HPDE6-E6E7 (cell line): ENCODE data around the gene FIGLA.

ENCODE experiments used
- DNase-seq: peaks from one replicate; pipeline ENCODE4 v3.0.0; 2011; ENCODE audit warnings: missing footprints; ENCODE audit errors: extremely low spot score

FIGLA gene, protein sequence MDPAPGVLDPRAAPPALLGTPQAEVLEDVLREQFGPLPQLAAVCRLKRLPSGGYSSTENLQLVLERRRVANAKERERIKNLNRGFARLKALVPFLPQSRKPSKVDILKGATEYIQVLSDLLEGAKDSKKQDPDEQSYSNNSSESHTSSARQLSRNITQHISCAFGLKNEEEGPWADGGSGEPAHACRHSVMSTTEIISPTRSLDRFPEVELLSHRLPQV

DNA sequence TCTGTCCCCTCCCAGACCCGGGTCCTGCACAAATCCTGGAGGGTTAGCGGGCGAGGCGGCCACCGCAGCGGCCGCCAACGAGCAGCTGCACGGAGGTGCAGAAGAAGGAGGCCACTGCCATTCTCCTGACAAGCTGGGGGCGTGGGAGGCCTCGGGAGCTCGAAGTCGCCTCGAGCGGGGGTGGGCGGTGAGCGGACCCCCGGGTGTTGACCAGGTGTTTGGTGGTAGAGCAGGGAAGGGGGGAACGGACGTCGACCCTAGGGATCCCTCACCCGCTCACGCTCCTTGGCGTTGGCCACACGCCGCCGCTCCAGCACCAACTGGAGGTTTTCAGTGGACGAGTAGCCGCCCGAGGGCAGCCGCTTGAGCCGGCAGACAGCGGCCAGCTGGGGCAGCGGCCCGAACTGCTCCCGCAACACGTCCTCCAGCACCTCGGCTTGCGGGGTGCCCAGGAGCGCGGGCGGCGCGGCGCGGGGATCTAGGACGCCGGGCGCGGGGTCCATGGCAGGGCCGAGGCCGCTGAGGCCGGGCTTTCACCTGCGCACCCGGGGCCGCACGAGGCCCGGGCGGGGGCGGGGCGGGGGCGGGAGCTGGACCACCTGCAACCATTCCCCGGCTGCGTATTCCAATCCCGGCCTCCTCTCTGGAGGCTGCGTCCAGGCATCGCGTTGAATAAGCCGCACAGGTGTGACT, at the start of gene FIGLA:
FIGLA (minus strand) TSS at position 508 of the 693 bp plus-strand sequence; CDS start at position 503, 5 bp downstream.
- no peak for DNase-seq

DNA sequence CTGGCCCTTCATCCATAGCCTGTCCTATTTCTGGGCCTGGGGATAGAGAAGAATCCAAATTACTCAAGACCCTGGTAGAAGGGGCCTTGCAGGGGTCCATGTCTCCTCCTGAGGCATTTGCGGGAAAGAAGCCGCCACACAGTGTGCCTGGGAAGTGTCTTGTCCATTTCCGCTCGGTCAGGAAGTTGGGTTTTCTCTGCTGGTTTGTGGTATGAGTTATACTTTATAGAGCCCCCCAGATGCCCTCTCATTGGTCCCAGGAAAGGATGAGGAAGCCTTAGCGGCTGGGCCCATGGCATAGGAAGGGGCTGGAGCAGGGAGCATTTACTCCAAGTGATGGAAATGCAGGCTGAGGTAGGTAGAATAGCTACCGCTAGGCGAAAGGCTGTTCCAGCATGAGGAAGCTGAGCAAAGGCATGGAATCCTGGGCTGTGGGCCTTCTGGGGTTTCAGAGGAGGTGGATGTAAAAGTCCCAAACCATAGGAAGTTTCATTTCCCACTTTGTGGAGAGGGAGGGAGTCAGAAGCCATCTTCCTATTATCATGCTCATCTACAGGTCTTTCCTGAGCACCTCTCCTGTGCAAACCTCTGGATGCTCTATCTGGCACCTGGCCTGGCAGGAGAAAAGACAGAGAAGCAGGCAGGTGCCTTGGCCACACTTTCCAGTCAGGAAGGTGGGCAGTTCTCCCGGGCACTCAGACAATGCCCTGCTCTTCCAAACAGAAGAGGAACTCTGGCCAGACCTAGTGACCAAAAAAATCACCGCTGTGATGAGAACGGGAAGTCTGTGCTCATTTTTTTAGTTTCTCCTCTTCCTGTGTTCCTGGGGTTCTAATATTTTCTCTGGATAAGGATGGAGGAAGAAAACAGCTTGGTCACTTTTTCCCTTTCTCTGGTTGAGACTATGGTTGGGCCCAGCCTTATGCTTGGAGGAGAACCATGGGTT, 47.8 kb upstream of the FIGLA start:
- DNase-seq, result no peak

DNA sequence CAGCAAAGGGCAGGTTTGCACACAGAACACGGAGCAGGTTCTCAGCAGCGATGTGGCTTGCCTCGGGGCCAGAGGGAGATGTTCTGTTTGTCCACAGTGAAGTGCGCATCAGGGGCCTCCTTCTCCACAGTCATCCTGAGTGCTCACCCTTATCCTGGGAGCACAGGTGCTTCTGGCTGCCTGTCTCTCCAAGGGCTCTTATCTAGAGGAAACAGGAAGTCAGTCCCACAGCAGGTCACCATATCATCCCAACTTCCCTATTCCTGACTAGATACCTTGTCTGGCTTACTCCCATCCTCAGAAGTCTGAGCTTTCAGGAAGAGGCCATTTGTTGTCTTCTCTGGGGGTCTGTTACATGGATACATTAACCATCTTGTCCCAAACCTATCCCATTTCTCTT, 45.2 kb upstream of the FIGLA start, which contains the start of gene CD207:
CD207 (minus strand) TSS at position 174 of the 400 bp plus-strand sequence; CDS start at position 134, 40 bp downstream.
- DNase-seq, result no peak

DNA sequence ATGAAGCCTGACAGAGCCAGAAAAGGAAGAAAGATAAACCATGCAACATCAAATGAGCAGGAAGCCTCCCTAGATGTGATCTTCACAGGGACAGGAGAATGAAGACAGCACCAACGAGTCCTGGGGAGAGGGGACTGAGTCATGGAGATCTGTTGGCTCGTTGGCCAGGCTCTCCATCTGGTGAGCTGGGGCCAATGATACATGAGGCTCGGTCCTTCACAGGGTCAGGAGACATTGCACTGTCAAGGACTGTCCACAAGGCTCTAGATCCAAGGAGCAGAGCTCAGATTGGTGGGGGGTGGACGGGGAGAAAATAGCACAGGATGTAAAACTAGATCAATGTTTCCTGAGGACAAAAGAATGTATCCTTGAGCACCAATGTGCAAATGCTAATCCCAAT, 44.4 kb upstream of the FIGLA start:
- no peak for DNase-seq

DNA sequence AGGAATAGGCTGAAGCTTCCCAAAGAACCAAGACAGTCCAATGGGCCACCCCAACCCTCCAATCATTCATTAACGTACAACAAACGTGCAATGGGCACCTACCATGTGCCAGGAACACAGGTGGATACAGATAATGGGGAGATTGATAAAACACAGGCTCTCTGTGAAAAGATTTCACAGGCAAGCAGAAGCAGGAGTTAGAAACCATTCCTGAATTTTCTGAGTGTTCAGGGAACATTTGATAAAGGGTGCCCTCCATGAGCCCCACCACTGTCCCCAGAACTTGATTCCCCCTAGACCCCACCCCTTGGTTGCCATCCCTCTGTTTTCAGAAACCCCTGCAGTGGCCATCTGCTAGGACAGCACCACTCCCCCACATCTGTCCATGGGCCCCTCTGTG, 43.7 kb upstream of the FIGLA start:
- no peak for DNase-seq

DNA sequence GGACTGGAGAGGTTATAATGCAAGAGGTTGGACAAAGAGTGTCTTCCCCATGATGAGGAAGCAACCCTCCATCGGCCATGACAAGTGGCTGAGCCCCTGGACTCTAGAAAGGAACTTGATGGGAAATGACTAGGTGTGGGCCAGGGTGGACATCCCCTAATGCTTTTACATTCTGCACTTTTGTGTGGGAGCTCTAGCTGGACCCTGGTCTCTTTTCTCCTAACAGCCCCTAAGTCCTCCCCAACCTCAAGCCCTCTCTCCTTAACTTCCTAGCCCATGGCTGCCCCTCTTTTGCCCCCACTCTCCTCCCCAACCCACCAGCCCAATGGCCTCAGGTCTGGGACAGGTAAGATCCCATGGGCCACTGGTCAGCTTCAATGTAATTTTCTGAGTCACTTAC, 42.8 kb upstream of the FIGLA start:
- DNase-seq, result no peak

DNA sequence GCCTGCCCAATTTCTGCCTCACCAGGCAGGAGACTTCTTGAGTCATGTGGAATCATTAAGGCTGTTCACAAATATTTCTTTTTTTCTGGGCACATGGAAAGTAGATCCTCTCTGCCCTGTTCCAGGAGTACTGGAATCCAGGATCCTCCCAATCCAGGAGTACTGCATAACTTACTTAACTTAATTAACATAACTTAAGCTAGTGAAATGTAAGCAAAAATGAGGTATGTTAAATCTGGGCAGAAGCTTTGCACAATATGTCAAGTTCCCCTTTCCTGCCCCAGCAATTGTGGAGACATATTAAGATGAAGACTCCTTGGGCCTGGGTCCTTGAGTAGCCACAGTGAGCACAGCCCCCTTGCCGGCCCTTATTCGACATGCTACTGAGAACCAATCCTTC, 41.9 kb upstream of the FIGLA start:
- DNase-seq, result no peak

DNA sequence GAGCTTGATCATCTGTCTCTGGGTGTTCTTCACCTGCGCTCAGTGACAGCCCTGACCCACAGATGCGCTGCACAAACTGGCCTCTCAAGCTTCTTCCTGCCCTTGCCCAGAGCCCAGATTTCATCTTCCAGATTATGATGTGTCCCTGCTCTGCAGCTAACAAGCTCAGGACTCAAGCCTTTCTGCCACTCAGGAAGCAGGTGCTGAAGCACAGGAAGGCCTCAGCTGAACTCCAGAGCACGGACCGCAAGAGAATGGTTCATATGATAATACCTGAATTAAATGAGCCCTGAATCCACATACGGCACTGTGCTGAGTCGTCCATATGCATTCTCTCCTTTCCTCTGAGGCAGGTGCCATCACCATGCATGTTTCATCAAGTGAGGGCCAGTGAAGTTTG, 41.4 kb upstream of the FIGLA start:
- DNase-seq, result no peak

DNA sequence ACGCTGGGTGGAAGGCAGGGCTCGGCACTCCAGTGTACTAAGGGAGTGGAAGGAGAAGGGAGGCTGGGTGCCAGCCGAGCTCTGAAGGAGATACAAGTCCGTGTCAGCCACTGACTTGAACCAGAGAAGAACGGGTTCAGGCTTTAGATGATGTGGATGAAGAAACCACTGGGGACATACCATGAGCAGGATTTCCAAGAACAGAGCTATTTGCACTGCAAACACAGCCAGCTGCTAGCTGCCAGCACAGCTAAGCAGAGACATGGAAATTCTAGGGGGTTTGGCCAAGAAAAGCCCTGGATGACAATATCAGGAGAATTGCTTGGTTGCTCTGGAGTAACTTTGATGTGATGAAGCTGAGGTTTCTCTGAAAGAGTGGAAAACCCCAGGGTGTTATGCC, 39.9 kb upstream of the FIGLA start:
- no peak for DNase-seq

DNA sequence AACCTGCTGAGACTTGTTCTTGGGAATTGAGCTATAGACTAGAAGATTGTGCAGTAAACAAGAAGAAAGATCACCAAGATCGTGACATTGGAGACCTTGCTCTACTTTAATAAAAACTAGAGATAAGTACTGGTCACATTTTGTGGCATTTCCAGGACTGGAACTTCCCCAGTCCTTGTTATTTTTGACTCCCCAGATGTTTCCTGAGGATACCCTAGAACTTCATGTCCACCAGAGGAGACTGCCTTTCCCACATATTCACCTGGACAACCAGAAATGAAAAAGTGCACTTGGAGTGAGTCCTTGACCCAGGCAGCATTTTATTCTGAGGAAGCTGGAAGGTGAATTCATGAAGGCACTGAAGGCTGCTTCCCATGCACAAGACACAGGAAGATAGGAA, 39.5 kb upstream of the FIGLA start:
- no peak for DNase-seq

DNA sequence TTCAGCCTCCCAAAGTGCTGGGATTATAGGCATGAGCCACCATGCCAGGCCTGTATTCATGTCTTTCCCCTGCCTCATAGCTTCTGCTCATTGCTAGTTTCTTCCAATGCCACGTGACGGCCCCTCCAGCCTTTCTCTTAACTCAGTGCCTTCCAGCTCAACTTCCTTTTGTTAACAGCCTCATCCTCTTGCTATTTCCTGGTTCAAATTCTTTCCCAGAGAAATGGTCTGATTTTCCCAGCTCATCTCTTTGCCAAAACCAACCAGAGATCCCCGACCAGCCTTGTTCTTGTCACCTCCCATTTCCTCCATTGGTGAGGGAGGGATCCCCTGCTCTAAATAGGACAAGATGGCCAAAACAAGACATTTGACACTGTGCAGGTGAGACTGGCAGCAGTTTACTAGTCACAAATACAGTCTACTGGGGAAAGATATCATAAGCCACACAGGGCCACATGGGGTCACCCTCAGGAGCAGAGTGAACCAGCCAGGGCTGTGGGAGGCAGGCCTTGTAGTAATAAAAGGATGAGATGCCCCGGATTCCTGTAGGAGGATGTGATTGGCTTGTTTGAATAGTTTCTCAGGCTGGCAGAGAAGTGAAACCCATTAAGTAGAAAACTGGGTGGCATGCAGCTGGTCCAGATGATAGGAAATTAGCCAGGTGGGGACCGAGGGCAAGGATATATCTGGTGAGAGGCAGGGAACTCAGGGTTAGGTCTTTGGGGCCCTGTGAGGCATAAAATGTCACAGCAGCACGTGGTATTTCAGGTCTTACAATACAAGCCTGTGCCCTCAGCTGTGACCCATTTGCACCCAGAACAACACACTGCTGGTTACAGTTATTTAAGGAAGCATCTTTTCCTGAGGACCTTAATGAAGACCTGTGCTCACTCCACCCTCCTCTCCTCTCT, 38.7 kb upstream of the FIGLA start:
- DNase-seq, result no peak

DNA sequence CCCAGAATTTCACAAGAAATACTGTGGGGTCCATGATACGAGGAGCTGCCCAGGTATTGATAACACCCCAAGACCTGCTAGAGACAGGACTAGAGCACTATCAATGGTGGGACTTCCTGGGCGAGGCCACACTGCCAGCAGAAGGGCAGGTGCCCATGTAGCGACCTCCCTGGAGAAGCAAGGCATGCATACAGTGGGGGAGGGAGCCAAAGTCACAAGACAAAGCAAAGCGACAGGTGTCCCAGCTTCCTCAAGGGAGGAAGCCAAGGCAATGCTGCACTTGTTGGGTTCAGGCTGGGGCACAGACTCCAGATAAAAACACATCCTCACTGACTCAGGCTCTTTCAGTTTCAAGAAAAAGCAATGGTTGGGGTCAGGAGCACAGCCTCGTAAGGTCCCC, 37.7 kb upstream of the FIGLA start:
- no peak for DNase-seq

DNA sequence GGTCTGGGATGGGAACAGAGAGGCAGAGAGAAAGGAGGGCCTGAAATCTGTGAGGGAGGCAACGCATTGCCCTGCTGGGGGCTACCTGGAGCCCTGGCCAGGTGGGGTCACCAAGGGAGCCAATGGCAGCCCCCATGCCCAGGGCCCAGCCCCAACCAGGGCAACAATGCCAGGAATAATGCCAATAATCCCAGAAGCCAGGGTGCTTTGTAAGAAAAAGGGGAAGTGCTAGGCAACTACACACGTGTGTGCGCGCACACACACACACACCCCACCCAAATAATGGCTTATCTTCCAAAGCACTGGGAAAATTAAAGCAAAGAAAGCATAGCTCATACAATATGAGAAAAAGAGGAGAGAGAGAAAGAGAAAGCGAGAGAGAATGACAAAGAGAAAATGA, 36.9 kb upstream of the FIGLA start:
- no peak for DNase-seq

DNA sequence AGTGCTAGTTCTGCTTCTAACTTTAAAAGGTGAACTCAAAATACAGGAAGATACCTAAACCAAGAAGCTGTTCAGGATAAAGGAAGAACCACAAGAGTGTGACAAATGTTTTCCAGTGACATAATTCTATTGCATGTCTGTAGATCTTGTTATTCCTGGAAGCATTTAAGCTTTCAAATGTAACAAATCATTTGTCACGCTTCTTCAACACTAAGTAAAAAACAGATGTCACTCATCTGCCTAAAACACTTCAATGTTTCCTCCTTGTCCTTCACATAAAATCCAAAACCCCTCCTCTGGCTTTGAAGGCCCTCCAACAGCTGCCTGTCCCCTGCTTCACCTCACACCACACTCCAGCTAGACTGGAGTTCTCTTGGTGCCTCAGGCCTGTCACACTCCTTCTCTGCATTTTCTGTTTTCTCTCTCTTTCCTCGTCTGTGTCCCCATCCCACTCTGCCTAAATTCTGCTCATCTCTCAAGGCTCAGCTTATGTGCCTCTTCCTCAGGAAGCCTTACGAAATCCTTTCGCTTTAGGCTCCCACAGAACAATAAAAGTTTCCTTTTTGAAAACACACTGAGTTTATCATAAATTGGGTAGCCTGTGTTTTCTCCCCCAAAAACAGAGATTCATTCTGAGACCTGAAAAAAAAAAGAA, 36.4 kb upstream of the FIGLA start:
- no peak for DNase-seq

DNA sequence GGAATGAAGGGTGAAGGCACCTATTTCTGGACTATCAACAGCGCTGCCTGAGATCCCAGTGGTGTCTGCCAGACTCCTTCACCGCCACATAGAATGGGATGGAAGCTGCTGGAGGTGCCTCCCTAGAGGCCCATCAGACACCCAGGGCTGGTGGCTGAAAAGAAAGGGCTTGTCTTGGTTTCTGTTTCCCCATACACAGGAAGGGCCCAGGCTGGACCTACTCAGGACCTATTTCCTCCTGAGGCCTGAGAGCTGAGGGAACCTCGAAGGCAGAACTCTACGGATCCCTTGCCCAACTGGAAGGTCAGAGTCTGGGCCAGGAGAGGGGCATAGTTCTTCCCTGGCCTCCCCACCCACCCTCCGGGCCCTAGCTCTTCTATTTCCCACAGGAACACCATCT, 32.8 kb upstream of the FIGLA start:
- no peak for DNase-seq

DNA sequence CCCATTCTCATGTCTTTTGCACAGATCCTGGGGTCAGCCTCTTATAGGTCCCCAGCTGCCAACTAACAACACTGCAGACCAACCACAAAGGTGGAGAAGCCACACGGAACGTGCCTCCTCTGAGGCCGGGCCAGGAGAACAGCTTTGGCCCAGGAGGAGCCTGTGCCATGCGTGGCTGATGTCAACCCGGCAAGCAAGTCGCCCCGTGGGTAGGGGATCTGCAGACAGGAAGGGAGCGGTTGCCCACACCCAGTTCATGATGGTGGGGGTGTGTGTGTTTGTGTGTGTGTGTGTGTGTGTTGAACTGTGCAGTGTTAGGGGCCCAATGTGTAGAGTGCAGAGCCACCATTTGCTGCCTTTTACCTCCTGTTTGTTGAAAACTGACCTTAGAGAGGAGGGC, 32.4 kb upstream of the FIGLA start:
- no peak for DNase-seq

DNA sequence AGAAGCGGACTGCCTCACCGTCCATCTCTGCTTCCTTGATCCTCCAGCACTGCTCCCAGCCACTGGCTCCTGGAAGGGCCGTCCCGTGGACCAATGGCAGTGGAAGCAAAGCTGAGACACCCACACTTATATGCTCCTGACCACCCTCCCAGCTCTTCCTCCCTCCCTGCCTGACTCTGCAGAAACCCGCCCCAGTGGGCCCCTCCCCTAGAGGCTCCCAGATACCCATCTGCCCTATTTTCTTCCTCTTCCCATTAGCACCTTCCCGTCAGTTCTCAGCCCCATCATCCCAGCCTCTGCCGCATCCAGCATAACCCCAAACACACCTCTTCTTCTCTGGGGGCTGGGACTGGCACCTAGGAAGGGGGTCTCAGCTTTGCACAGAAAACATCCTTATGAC, 30.1 kb upstream of the FIGLA start, which contains the start of gene CLEC4F:
CLEC4F (minus strand) TSS at position 101 of the 400 bp plus-strand sequence; CDS start at position 25, 76 bp downstream.
- no peak for DNase-seq

DNA sequence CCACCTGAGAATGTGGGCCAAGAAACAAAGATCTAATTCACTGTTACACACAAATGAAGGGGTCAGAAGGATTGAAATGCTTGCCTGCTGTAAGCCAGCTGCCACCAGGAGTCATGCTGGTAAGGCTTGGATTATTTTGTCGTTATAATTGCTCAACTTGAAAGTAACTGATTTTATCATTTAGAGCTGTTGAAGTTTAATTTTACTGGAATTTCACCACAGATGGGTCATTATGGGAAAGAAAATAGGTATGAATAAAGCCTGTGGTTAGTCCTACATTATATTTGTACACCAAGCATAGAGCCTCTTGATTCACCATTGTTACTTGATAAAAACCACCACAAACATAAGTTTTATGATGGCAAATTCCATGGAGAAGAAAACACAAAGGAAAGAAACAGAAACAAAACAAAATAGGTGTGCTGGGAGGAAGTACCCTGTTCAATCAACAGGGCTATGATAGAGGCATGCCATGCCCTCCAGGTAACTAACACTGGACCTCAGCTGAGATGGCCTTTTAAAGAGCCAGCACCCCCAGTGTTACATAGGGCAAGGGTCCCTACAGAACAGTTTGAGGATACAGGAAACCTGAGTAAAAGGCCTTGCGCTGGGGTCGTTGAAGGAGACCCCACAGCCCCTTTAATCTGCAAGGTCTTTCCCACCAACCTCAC, 27.0 kb upstream of the FIGLA start:
- no peak for DNase-seq

DNA sequence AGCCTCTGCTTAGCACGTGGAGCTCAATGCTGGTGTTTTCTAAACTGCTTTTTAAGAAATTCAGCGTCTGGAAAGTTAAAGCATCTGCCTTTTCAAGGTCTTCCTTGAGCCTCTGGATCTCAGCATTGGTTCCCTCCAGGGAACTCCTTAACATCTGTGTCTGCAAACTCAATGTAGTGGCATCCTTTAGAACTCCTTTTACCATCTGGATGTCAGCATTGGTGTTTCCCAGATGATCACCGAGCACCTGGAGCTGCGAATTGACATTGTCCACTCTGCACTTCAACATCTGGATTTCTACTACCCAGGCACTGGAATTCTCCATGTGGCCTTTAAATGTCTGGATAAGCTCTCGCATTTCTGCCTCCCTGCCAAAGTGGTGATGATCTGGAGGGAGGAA, 26.3 kb upstream of the FIGLA start:
- DNase-seq, result no peak
